Fibroblast of skin of back (primary cell): Measurements from ENCODE around the gene PPFIA1.

Source experiments
- DNase-seq: peaks from one replicate; pipeline ENCODE4 v3.0.0-alpha.2; 2013

The PPFIA1 gene

DNA sequence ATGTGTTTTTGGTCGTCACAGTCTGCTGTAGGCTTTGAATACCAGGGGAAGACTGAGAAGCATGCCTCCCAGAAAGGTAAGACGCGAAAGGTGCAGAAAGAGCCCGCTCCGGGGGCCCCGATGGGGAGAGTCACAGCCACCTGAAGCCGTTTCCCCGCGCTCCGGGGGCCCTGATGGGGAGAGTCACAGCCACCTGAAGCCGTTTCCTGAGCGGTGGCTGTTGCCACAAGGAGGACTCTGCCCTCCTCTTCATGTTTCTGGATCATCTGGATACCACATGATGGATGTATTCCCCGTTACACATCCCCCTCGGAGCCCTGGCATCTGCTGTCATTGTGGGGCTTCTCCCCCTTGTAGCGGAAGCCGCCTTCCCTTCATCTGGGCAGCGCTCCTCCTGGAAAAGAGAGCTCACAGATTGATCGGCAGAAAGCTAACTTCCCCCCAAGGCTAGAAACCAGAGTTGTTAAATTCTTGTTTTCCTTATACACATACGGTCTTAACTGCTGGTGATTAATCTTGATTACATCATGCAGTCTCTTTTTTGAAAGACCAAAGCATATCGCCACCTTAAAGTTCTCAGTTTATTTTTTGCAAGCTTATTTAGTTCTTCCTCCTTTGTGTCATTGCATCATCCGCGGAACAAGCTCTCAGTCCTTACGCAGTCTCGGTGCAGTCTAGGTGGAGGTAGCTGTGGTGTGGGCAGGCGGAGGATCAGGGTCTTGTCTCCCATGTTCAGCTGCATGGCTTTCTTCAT lies 145.3 kb downstream of the PPFIA1 start:
- DNase-seq = peak; percentile 63

DNA sequence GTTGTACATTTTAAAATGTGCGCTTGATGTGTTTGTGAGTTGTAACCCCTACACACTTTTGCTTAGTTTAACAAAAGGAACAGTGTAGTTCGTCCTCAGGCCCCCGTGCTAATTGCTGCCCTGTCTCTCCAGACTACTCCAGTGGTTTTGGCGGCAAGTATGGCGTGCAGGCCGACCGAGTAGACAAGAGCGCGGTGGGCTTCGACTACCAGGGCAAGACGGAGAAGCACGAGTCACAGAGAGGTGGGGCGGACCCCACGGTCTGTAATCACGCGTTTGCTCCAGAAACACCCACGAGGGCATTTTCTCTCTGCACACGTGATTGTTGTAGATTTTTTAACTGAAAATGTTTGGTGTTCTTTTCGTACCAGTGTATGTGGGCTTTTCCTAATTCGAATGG lies 146.4 kb downstream of the PPFIA1 start:
- DNase-seq = no peak

DNA sequence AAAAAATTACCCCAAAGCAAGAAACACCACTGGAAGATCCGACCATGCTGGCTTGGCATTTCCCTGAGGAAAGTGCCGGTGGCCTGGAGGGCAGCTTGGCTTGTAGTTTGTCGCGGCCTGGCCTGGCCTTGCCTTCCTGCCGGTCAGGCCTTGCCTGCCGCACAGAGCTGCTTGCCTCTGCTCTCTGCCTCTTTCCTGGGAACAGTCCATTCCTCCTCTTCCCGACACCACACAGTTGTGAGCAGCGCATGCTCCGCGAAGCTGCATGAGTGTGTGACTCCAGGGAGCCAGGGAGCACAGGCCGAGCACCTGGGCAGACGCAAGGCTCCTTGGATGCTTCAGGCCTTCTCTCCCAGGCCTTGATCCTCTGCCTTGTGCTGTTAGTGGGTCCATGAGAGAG lies 147.6 kb downstream of the PPFIA1 start:
- no peak for DNase-seq

DNA sequence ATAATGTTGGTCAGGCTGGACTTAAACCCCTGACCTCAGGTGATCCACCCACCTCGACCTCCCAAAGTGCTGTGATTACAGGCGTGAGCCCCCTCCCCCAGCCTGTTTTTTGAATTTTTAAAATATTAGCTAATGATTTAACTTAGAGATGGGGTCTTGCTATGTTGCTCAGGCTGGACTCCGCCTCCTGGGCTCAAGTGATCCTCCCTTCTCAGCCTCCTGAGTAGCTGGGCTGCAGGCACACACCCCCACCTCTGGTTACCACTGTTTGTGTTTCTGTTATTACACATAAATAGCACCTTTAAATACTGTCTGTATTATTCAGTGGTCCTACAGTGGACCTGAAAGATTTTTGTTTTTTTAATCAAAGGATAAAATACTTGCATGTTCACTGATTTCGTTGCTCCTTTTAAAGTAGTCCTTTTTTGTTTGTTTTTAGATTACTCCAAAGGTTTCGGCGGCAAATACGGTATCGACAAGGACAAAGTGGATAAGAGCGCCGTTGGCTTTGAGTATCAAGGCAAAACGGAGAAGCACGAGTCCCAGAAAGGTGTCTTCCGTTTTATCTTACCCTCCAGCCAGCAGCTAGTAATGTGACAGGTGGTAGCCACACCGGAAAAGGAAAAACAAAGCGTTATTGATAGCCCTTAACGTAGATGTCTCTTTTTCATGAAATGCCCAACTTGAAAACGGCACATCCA lies 149.0 kb downstream of the PPFIA1 start:
- DNase-seq = no peak

DNA sequence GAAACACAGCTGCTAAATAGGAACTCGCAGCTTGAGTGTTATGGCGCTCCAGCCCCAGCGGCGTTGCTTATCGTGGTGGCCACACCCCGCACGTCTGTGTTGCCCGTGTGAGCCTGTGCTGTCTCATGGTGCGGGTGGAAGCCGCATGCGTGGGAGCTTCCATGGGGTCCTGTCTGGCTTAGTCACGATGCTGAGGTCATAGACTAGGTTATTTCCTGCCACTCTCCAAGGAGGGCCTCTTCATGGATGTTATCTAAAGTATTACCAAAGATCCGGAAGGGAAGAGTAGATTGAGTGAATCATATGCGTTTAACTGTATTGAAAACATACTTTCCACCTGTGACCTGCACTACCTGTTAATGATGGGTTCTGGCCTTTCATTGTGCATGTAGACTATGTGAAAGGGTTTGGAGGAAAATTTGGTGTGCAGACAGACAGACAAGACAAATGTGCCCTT lies 149.5 kb downstream of the PPFIA1 start:
- DNase-seq = peak; percentile 47

DNA sequence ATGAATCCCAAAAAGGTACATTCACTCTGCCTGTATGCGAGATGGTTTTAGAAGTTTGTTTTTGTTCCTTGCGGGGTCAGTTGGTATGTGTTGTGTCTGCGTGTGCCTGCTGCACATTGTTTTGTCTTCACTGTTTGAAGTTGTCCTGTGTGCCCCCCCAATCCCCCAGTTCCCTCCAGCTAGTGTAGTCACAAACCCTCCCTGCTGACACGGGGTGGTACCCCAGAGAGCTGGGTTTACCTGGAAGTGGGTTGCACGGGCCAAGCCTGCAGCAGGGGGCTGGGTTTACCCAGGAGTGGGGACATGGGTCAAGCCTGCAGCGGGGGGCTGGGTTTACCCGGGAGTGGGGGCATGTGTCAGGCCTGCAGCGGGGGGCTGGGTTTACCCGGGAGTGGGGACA lies 150.0 kb downstream of the PPFIA1 start:
- no peak for DNase-seq

DNA sequence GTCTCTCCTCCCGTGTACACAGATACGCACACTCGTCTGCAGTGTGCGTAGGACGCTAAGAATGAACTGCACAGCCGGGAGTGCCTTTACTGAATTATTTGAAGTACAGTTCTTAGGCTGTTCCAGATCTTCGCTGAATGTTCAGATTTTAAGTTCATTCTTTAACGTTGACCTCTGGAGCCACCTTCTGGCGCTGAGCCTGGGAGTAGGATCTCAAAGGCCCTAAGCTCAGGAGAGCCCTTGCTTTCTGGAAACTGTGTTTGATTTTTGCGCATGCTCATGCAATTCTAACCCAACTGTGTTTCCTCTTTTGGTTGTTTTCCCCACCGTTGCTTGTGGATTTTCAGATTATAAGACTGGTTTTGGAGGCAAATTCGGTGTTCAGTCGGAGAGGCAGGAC lies 150.6 kb downstream of the PPFIA1 start:
- no peak for DNase-seq

DNA sequence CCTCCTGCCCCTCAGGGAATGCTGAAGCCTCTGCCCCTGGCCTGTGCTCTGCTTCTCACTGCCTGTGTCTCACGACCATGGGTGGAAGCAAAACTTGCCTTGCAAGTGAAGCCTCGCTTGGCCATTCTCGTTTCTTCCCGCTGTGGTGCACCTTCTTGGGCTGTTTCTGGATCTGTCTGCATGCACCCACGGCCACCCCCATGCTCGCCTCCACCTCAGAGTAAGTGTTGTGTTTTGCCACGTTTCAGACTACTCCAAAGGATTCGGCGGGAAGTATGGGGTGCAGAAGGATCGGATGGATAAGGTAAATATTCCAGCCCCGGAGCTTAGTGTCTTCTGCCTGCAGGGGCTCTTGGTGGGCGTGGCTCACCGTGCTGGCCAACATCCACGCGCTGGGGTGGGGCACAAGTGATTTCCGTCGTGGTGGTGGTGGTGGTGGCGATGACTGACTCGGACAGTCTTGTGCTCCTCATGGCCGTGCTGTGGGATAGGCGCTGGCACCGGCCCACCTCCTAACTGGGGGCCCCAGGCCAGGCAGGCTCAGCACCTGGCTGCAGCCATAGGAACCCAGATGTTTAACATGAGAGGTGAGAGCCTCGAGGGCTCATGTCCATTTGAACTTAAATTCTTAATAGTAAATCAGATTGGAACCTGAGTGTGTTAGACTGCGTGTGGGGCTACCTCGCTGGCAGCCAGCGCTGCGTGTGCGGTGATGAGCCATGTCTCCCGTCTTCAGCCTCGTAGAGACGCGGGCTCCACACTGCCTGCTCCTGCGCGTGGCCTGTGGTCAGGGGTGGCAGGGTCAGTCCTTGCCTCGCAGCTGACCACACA lies 152.4 kb downstream of the PPFIA1 start:
- DNase-seq = no peak

DNA sequence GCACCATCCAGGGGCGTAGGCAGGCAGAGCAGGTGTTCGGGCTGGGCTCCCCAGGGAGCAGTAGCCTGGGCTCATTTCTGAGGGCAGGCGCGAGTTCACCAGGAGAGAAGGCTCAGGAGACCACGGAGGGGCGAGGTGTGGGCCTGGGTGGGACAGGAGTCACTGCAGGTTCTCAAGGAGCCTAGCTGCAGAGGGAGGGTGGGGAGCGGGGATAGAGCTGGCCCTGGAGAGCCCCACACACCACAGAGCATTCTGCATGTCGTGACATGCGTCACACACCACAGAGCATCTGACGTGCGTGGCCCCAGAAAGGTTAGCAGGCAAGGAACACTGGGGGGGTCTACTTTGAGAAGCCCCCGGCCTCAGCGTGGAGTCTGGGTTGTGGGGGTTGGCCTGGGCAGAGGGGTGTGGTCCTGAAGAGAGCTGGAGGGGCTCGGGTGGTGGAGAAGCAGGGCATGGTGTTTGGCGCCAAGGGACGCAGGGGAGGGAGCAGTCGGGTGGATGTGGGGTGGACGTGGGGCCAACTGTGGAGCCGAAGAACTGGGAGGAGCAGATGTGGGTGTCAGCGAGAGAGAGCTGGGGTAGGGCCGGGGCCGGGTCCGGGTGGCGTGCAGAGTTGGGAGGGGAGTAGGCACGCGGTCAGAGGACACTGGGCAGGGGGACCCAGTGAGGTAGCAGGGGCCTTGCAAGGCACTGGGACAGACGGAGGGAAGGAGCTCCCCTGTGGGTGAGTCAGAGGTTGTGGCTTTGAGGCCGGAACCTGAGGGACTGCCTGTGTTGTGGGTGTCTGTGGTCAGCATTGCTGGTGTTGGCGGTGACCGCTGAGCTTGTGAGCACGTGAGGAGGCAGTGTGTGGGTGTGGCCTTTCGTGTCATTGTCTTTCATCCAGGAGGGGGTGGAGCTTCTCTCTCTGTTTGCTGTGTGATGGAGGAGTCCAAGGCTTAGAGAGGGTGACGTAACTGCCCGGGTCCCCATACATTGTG lies 153.3 kb downstream of the PPFIA1 start:
- peak; percentile 66 for DNase-seq

DNA sequence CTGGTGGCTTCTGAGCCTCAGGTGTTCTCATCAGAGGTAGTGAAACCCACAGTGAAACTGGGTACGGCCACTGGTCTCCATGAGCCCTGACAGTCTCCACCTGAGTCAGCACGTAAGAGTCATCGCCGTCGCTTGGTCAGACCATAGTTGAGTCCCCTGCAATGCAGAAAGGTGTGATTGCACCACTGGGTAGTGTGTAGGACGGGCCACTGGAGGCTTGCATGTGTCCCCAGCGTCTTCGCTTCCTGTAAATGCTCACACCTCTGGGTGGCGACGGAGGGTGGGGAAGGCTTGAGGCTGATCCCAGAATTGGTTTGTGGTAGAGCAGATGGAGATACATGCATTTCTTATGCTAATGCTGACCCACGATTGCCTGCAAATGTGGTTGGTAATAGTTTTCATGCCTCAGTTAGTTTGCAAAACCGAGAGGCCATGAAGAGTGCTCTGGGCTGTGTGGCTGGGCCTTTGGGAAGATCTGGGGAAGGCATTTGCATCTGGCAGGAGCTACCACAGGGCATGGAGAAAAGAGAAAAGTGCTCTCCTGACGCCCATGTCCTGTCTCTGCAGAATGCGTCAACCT lies 154.4 kb downstream of the PPFIA1 start:
- no peak for DNase-seq

DNA sequence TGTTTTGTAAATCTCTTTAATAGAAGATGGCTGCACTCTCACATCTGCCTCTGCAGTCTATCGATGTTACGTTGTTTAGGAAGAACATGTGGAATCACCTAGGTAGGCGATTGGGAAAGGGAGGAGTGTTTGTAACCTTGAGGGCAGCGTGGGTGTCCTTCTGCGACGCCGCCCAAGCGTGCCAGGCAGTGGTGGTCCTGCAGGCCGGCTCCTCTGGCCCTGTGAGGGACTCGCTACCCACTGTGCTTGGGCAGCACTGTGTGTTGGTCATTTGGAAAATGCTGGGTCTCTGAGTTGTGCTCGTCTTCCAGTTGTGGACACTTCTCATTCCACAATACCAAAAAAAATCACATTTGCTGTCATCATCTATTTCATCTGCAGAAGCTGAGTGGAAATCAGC lies 156.9 kb downstream of the PPFIA1 start:
- no peak for DNase-seq

DNA sequence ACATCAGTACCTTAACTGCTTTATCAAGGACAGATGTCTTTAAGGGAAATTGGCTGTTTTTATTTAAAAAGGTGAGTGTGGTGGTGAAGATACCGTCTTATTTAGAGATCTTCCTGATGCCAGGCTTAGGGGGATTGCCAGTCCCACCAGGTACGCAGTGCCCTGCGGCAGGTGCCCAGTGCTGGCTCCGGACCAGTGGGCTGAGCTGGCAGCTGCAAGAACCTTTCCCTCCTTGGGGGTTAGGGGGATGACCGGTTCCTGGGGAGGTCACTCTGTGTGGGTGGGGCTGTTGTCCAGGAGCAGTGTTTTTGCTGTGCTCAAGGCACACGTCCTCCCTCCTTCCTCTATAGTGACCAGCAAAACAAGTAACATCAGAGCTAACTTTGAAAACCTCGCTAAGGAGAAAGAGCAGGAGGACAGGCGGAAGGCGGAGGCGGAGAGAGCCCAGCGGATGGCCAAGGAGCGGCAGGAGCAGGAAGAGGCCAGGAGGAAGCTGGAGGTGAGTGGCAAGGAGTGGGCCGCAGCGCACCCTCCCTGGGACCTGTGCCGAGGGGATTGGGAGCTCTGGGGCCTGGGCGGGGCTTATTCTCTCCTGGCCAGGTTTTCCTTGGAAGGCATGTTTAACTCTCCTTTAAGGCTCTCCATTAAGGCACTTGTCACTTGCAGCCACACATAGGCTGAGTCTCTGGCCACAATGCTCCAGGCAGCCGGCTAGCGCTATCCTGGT lies 158.4 kb downstream of the PPFIA1 start:
- no peak for DNase-seq

DNA sequence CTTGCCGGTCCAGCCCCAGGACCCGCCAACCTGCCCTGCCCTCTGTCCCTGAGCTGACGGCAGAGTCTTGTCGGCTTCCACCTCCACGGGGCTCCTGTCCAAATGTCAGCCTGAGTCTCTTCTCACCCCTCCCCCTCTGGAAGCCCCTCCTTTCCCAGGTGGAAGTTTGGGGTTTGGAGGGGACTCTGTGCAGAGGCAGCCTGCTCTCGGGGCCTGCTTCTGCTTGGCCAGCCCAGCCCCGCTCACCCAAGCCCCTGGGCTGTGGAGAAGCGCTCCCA lies 158.9 kb downstream of the PPFIA1 start:
- no peak for DNase-seq

DNA sequence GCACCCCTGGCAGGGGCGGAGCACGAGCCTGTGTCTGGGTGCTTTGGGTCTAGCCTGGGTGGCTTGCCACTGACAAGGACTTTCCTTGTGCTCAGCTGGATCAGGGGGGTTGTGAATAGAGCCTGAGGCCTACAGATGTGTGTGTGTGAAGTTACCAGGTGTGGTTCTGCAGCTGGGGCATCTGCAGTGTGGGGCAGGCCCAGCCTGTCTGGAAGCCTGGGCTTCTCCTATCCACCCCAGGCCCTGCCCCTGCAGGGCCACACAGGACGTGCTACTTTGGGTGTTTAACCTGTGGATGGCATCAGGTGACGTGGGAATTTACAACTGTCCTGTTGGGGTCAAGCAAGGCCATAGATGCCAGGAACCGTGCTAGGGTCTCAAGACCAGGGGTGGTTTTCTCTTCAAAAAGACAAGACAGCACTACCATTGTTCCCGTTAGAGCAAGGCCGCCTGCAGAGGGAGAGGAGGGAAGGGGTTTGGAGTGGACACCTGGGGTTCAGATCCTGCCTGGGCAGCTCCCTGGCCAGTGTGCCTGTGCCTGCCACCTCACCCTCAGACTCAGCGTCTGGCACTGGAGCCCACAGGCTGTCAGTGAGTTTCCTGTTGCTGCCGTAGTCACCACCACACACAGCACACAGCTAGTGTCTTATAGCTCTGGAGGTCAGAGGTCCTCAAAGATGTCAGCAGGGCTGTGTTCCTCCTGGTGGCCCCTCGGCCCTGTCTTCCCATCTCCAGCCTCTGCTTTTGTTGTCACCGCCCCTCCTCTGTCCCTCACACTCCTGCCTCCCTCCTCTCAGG lies 159.4 kb downstream of the PPFIA1 start:
- DNase-seq = no peak

DNA sequence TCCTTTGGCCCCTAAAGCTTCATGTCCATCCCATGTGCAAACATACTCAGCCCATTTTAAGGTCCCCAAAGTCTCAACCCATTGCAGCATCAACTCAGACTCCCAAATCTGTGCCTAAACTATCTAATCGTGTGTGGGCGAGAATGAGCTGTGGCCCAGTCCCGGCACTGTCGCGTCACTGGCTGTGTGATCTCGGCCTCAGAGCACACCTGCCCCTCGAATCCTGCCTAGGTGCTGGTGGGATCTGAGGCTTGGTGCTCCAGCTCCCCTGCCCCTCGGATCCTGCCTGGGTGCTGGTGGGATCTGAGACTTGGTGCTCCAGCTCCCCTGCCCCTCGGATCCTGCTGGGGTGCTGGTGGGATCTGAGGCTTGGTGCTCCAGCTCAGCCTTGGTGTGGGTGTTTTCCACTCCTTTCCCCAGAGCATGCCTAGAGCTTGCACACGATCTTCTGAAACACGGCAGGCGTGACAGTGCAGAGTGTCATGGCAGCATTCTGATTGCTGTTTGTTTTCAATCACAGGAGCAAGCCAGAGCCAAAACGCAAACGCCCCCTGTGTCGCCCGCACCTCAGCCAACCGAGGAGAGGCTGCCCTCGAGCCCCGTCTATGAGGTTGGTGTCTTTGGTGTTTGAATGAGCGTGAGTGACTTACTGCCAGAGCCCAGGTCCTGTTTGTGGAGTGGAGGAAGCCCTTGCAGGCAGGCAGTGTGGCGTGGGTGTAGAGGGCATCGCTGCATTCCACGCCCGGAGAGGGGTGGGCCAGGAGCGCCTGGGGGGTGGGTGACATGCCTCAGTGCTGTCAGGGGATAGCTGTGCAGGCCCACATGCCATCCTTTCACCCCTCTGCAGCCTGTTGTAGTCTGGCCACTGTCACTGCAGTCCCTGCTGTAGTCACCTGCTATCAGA lies 160.4 kb downstream of the PPFIA1 start:
- no peak for DNase-seq

DNA sequence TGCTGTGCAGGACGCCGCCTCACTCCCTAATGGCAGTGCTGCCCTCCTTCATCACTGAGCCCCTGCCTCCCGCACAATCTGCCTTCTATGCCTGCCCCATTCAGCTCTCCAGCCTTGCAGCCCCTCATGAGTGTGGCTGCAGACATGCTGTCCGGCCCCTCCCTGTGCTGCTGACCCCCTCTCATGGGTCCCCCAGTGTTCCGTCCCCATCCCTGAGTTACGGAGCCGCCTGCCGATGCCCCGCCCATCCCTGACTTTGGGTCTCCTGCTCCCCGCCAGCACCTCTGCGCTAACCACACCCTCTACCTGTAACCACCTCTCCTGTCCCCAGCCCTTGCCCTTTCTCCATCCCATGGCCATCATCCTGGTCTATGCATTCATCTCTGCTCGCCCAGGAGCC lies 161.1 kb downstream of the PPFIA1 start:
- no peak for DNase-seq

DNA sequence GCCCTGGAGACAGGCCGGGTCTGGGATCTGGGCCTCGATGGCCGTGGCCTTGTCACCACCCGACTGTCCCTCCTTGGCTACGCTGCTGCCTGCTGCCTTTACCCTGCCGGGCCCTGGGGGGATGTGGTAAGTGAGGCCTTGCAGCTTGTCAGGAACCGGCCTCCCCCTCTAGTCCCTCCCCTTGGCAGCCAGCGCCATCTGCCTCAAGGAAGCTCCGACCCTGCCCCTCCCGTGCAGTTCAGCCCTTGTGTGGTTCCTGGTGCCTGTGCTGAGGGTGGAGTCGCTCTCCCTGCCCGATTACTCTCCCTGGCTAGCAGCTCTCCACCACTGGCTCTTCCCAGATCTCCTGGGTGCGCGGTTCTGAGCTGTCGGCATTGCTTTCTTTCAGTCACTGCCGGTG lies 161.6 kb downstream of the PPFIA1 start:
- DNase-seq = no peak

DNA sequence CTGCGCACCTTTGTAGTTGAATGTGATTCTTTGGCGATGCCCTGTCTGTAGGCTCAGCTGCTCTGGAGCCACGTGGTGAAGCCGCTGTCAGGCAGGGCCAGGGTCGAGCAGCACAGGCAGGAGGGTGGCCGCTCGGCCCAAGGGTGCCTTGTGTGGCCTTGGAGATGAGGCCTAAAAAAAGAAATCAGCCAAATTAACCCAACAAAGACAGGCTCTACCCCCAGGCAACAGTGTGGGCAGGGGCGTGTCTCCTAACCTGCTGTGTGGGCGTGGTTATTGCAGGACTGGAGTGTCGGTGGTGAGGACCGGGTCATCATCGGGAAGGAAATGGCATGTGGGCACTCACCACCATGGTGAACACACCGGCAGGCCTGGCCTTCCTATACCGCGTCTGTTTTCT lies 162.1 kb downstream of the PPFIA1 start:
- no peak for DNase-seq

DNA sequence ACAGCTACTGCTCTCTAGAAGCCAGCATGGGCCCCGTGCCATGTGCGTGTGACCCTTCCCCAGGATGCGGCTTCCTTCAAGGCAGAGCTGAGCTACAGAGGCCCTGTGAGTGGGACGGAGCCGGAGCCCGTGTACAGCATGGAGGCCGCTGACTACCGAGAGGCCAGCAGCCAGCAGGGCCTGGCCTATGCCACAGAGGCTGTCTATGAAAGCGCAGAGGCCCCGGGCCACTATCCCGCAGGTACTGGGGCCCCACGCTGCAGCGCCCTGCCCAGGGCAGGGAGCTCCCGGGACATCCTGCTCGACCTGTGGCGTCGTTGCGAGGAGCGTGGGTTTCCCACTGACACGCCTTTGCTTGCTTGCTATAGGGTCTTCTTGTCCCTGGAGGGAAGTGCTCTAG lies 162.5 kb downstream of the PPFIA1 start:
- DNase-seq = no peak
